Ovary (tissue), 3 donors: ENCODE results near the gene TFE3.

Experiments
- EP300 ChIP-seq: sonication (generic); formaldehyde crosslinking; IDR thresholded peaks from one replicate; pipeline ENCODE4 v1.6.1; 2017; ENCODE audit warnings: antibody characterized with exemption
- TF ChIP-seq, protein P1 (sequence below), 3 donors: fragments of 450-650 bp in 2 of 3; fragments of 200-600 bp in 1 of 3; IDR thresholded peaks; one replicate each; pipeline versions ENCODE4 v1.5.1 to v1.8.0; 2016 to 2022; ENCODE audit warnings: antibody characterized with exemption in 3 of 3, mild to moderate bottlenecking in 1 of 3
- donor health status: DM: no; HTN: no; CAD: no.

DNA sequence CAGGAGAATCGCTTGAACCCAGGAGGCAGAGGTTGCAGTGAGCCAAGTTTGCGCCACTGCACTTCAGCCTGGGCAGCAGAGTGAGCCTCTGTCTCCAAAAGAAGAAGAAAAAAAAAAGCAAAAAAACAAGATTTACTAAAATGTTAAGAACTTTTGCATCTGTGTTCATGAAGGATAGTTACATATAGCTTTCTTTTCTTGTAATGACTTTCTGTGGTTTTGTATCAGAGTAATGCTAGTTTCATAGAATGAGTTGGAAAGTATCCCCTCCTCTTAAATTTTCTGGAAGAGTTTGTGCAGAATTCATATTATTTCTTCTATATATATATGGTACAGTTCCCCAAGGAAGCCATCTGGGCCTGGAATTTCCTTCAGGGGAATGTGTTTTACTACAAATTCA is 24.1 kb downstream of the TFE3 start:
- TF ChIP-seq, protein P1, sequence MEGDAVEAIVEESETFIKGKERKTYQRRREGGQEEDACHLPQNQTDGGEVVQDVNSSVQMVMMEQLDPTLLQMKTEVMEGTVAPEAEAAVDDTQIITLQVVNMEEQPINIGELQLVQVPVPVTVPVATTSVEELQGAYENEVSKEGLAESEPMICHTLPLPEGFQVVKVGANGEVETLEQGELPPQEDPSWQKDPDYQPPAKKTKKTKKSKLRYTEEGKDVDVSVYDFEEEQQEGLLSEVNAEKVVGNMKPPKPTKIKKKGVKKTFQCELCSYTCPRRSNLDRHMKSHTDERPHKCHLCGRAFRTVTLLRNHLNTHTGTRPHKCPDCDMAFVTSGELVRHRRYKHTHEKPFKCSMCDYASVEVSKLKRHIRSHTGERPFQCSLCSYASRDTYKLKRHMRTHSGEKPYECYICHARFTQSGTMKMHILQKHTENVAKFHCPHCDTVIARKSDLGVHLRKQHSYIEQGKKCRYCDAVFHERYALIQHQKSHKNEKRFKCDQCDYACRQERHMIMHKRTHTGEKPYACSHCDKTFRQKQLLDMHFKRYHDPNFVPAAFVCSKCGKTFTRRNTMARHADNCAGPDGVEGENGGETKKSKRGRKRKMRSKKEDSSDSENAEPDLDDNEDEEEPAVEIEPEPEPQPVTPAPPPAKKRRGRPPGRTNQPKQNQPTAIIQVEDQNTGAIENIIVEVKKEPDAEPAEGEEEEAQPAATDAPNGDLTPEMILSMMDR (IDR thresholded peaks at IDR 0.05) = no peak
- TF ChIP-seq EP300 = no peak
